Lung (tissue), 12 donors: ENCODE data around the gene SRM. TPM values are rescaled to one million over a fixed set of nuclear protein-coding genes. Genes with fewer than 3 reads are reported as not detected.

Experiments
- ATAC-seq: fragments of 200-7000 bp; cut with Tn5 transposase; one replicate; pipeline ENCODE4 v1.9.1; 2020; ENCODE audit warnings: moderate number of reproducible peaks; ENCODE audit not compliant: insufficient read depth, low FRiP score
- DNase-seq, 3 donors: peaks; one replicate each; pipeline ENCODE4 v3.0.0-alpha.2; 2013 to 2017
- H3K27ac ChIP-seq, 2 donors: one replicate each; pipeline ENCODE4 v1.5.1; 2013; ENCODE audit warnings: mild to moderate bottlenecking in 2 of 2, moderate library complexity in 2 of 2, control low read depth in 1 of 2, inconsistent platforms in 1 of 2, low read depth in 1 of 2, low read length in 1 of 2
- H3K27me3 ChIP-seq, 3 donors: one replicate each; pipeline ENCODE4 v1.5.1; 2013; ENCODE audit warnings: low read length in 2 of 3; ENCODE audit not compliant: control insufficient read depth in 3 of 3, insufficient read depth in 3 of 3
- H3K36me3 ChIP-seq, 4 donors: one replicate each; pipeline ENCODE4 v1.5.1; 2013; ENCODE audit warnings: low read length in 4 of 4, mild to moderate bottlenecking in 1 of 4, moderate library complexity in 1 of 4; ENCODE audit not compliant: control insufficient read depth in 4 of 4, insufficient read depth in 4 of 4
- H3K4me1 ChIP-seq, 5 donors: one replicate each; pipeline ENCODE4 v1.5.1; 2013; ENCODE audit warnings: low read length in 5 of 5, mild to moderate bottlenecking in 2 of 5, moderate library complexity in 1 of 5; ENCODE audit not compliant: control insufficient read depth in 5 of 5, insufficient read depth in 5 of 5
- H3K4me3 ChIP-seq: one replicate; pipeline ENCODE4 v1.5.1; 2013; ENCODE audit warnings: mild to moderate bottlenecking, control low read depth, moderate library complexity
- H3K9ac ChIP-seq, 2 donors: one replicate each; pipeline ENCODE4 v1.5.1; 2013; ENCODE audit warnings: low read length in 2 of 2, control low read depth in 1 of 2; ENCODE audit not compliant: insufficient read depth in 1 of 2
- H3K9me3 ChIP-seq, 4 donors: one replicate each; pipeline ENCODE4 v1.5.1; 2013; ENCODE audit warnings: low read length in 3 of 4, mild to moderate bottlenecking in 1 of 4, moderate library complexity in 1 of 4; ENCODE audit not compliant: control insufficient read depth in 4 of 4, insufficient read depth in 3 of 4
- CTCF ChIP-seq: IDR thresholded peaks from 2 replicates; pipeline ENCODE4 v1.5.1; 2012; ENCODE audit warnings: mild to moderate bottlenecking; ENCODE audit errors: control extremely low read depth, extremely low read depth
- WGBS, 2 donors: extraction: QIAGEN DNeasy Blood & Tissue Kit; methylation state at CpG; one replicate each; pipeline ENCODE4 v1.1.7; 2013; 5-methylcytosine and 5-hydroxymethylcytosine counted together
- polyA plus RNA-seq, 2 donors: library from polyadenylated mRNA; stranded (reverse); fragments of 200-250 nt; gene quantifications; one replicate each; pipeline ENCODE4 v1.2.1, GENCODE V29; 2013
- total RNA-seq, 2 donors: library from RNA; depleted of rRNA in 1 of 2; stranded (reverse); fragments of >200 nt in 1 of 2; gene quantifications; one replicate each; pipeline ENCODE4 v1.2.1, GENCODE V29; 2014 to 2021
- donor health status: control.
- donor health status: control.
- donor health status: Bipolar disorder and iron deficiency.
- donor health status: healthy.
- donor health status: DM: yes; HTN: yes; CAD: no.

The SRM gene
- total and polyA plus RNA-seq, 4 donors = 12.3 to 132 (median 115) TPM

- H3K36me3 ChIP-seq = peaks cover 13 to 36% (median 19%) of the 10 kb centered on the region in 4 donors
- H3K27me3 ChIP-seq = no peaks in the 10 kb centered on the region
- ATAC-seq (no peak), DNase-seq (no peak)
- H3K4me1 ChIP-seq = no peaks in the 10 kb centered on the region
- no peak overlapping the region for H3K4me3 ChIP-seq
- no peak overlapping the region for H3K27ac ChIP-seq
- TF ChIP-seq CTCF = no peak
- WGBS, 2 donors = 96% methylated on average over 3 of the region's 3 CpGs
- no peak overlapping the region for H3K9ac ChIP-seq
- H3K9me3 ChIP-seq = no peaks in the 10 kb centered on the region
These were observed 31.8 kb downstream of the SRM start for GRCh38 chr1:11028018-11028417.

GRCh38 chr1:11027316-11027715, 32.5 kb downstream of the SRM start:
- Histone ChIP-seq H3K27ac (no peak overlapping the region), H3K4me3 (no peak overlapping the region), H3K9ac (no peak overlapping the region), H3K27me3 (no peaks in the 10 kb centered on the region), H3K9me3 (no peaks in the 10 kb centered on the region), H3K4me1 (no peaks in the 10 kb centered on the region), H3K36me3 (peaks cover 13 to 38% (median 20%) of the 10 kb centered on the region in 4 donors)
- DNase-seq = no peak
- no peak for ATAC-seq
- TF ChIP-seq CTCF = no peak
- 77 to 78% methylated on average over 6 of the region's 6 CpGs for WGBS, 2 donors

- peaks cover 17 to 42% (median 23%) of the 10 kb centered on the region in 4 donors for H3K36me3 ChIP-seq
- H3K4me3 ChIP-seq = no peak overlapping the region
- H3K27ac ChIP-seq = no peak overlapping the region
- no peaks in the 10 kb centered on the region for H3K4me1 ChIP-seq
- TF ChIP-seq CTCF = no peak
- 97 to 99% methylated on average over 5 of the region's 5 CpGs for WGBS, 2 donors
- no peaks in the 10 kb centered on the region for H3K9me3 ChIP-seq
- DNase-seq (no peak), ATAC-seq (no peak)
- no peak overlapping the region for H3K9ac ChIP-seq
- H3K27me3 ChIP-seq = no peaks in the 10 kb centered on the region
These were observed 32.9 kb downstream of the SRM start for GRCh38 chr1:11026903-11027302.

- no peak overlapping the region for H3K9ac ChIP-seq
- TF ChIP-seq CTCF = no peak
- H3K4me3 ChIP-seq = no peak overlapping the region
- peaks cover 22 to 50% (median 29%) of the 10 kb centered on the region in 4 donors for H3K36me3 ChIP-seq
- ATAC-seq (no peak), DNase-seq (no peak)
- 75% methylated on average over 1 of the region's 1 CpG for WGBS, 2 donors
- no peaks in the 10 kb centered on the region for H3K4me1 ChIP-seq
- no peaks in the 10 kb centered on the region for H3K27me3 ChIP-seq
- H3K9me3 ChIP-seq = no peaks in the 10 kb centered on the region
- H3K27ac ChIP-seq = no peak overlapping the region
These were observed 33.8 kb downstream of the SRM start for GRCh38 chr1:11026052-11026451.
